Panc1 (cell line): ENCODE results near the gene N4BP2L1. TPM values are rescaled to one million over a fixed set of nuclear protein-coding genes. Genes with fewer than 3 reads are reported as not detected.

Experiments
- ATAC-seq: fragments of 200-7000 bp; cut with Tn5 transposase; 2 replicates; pipeline ENCODE4 v1.9.1; 2020; ENCODE audit warnings: mild to moderate bottlenecking, moderate library complexity
- BruUV-seq: library from RNA; stranded (reverse); fragments of 400-500 nt; replicated peaks from 2 replicates; lab custom pipeline; 2021; lab: Mats Ljungman, UMichigan
- CTCF ChIA-PET: fragments of 300-600 bp; sonication (Branson Sonifier 250); formaldehyde crosslinking; loops from one replicate; lab custom pipeline; 2022; ENCODE audit warnings: antibody characterized with exemption; lab: Charles Lee
- POLR2A ChIA-PET: fragments of 300-600 bp; sonication (Branson Sonifier 250); formaldehyde crosslinking; loops from one replicate; lab custom pipeline; 2022; ENCODE audit warnings: antibody characterized with exemption; lab: Charles Lee
- DNase-seq: peaks from one replicate; pipeline ENCODE4 v3.0.0-alpha.2; 2010; ENCODE audit warnings: low read depth, low spot score
- H3K27ac ChIP-seq: 2 replicates; pipeline ENCODE4 v1.5.1; 2011; ENCODE audit warnings: mild to moderate bottlenecking, low read length, inconsistent platforms
- H3K27me3 ChIP-seq: fragments of 200-500 bp; sonication (Bioruptor generic); 2 replicates; pipeline ENCODE4 v1.6.0; 2014; ENCODE audit warnings: low read length, inconsistent platforms; ENCODE audit not compliant: control insufficient read depth, insufficient read depth
- H3K36me3 ChIP-seq: fragments of 200-500 bp; sonication (Bioruptor generic); 2 replicates; pipeline ENCODE4 v1.5.1; 2014; ENCODE audit warnings: inconsistent platforms, mild to moderate bottlenecking, low read length, moderate library complexity; ENCODE audit not compliant: control insufficient read depth, insufficient read depth
- H3K4me1 ChIP-seq: 2 replicates; pipeline ENCODE4 v1.5.1; 2011; ENCODE audit warnings: inconsistent platforms, mild to moderate bottlenecking, low read length, moderate library complexity; ENCODE audit not compliant: control insufficient read depth, insufficient read depth
- H3K4me3 ChIP-seq, 2 experiments: 2 replicates each; pipeline ENCODE4 v1.5.1; 2011 to 2012; ENCODE audit warnings: low read depth in 2 of 2, low read length in 2 of 2, mild to moderate bottlenecking in 2 of 2, inconsistent platforms in 1 of 2, moderate library complexity in 1 of 2
- H3K9me3 ChIP-seq: fragments of 200-500 bp; sonication (Bioruptor generic); 2 replicates; pipeline ENCODE4 v1.5.1; 2014; ENCODE audit warnings: low read depth, mild to moderate bottlenecking, inconsistent platforms, low read length, moderate library complexity; ENCODE audit not compliant: control insufficient read depth, insufficient read depth
- POLR2AphosphoS5 ChIP-seq: IDR thresholded peaks from 2 replicates; pipeline ENCODE4 v1.6.1; 2012; ENCODE audit warnings: mild to moderate bottlenecking, low read depth, low read length, moderate library complexity
- SIN3A ChIP-seq: IDR thresholded peaks from 2 replicates; pipeline ENCODE4 v1.6.1; 2012; ENCODE audit warnings: low read depth, mild to moderate bottlenecking, low read length, moderate library complexity, borderline replicate concordance; ENCODE audit not compliant: insufficient read depth
- TCF7L2 ChIP-seq: IDR thresholded peaks from 2 replicates; pipeline ENCODE4 v1.6.1; 2011; ENCODE audit warnings: mild to moderate bottlenecking, low read depth, low read length, inconsistent platforms
- in situ Hi-C: cut with HindIII; loops from 2 replicates; pipeline ENCODE4 v1.10.0; 2016; ENCODE audit warnings: low sequenced_read_pairs, low pct_unique_long_range_greater_than_20kb
- intact Hi-C: fragments of 100-400 bp; cut with micrococcal nuclease; formaldehyde crosslinking; loops from one replicate; pipeline ENCODE4 v1.10.0; 2022; ENCODE audit not compliant: unreplicated experiment
- total RNA-seq: library from RNA; stranded (reverse); gene quantifications from one replicate; pipeline ENCODE4 v1.2.1, GENCODE V29; 2021; ENCODE audit not compliant: unreplicated experiment
- TF ChIP-seq, protein P1 (sequence below): fragments of 450-650 bp; IDR thresholded peaks from 2 replicates; pipeline ENCODE4 v1.5.1; 2017; ENCODE audit warnings: mild to moderate bottlenecking
- TF ChIP-seq, protein P2 (sequence below), 2 experiments: IDR thresholded peaks; 2 replicates each; pipeline ENCODE4 v1.6.1; 2011 to 2012; ENCODE audit warnings: low read depth in 2 of 2, control low read depth in 1 of 2, low read length in 1 of 2, mild to moderate bottlenecking in 1 of 2, moderate library complexity in 1 of 2; ENCODE audit not compliant: insufficient read depth in 1 of 2

N4BP2L1 gene
- total RNA-seq, 1 experiment from 2014 or later = 1.8 TPM

DNA sequence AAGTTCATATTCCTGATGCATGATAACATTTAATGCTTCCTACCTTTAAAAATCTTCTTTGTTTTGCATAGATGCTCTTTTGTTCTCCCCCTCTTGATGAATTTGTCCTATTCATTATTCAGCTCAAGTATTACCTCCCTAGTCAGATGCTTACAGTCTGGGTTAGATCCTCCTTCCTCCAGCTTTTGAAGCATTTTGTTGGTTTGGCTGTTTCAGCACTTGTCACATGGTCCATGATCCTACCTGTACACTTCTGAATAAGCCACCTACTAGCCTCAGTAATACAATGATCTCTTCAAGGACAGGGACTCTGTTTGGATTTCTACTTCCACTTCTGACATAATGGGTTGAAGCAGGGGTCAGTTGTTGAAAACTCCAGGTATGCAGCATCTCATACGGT, 37.4 kb downstream of the N4BP2L1 start:
- no peak for TF ChIP-seq TCF7L2
- TF ChIP-seq, protein P1, sequence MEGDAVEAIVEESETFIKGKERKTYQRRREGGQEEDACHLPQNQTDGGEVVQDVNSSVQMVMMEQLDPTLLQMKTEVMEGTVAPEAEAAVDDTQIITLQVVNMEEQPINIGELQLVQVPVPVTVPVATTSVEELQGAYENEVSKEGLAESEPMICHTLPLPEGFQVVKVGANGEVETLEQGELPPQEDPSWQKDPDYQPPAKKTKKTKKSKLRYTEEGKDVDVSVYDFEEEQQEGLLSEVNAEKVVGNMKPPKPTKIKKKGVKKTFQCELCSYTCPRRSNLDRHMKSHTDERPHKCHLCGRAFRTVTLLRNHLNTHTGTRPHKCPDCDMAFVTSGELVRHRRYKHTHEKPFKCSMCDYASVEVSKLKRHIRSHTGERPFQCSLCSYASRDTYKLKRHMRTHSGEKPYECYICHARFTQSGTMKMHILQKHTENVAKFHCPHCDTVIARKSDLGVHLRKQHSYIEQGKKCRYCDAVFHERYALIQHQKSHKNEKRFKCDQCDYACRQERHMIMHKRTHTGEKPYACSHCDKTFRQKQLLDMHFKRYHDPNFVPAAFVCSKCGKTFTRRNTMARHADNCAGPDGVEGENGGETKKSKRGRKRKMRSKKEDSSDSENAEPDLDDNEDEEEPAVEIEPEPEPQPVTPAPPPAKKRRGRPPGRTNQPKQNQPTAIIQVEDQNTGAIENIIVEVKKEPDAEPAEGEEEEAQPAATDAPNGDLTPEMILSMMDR = no peak
- TF ChIP-seq, protein P2, sequence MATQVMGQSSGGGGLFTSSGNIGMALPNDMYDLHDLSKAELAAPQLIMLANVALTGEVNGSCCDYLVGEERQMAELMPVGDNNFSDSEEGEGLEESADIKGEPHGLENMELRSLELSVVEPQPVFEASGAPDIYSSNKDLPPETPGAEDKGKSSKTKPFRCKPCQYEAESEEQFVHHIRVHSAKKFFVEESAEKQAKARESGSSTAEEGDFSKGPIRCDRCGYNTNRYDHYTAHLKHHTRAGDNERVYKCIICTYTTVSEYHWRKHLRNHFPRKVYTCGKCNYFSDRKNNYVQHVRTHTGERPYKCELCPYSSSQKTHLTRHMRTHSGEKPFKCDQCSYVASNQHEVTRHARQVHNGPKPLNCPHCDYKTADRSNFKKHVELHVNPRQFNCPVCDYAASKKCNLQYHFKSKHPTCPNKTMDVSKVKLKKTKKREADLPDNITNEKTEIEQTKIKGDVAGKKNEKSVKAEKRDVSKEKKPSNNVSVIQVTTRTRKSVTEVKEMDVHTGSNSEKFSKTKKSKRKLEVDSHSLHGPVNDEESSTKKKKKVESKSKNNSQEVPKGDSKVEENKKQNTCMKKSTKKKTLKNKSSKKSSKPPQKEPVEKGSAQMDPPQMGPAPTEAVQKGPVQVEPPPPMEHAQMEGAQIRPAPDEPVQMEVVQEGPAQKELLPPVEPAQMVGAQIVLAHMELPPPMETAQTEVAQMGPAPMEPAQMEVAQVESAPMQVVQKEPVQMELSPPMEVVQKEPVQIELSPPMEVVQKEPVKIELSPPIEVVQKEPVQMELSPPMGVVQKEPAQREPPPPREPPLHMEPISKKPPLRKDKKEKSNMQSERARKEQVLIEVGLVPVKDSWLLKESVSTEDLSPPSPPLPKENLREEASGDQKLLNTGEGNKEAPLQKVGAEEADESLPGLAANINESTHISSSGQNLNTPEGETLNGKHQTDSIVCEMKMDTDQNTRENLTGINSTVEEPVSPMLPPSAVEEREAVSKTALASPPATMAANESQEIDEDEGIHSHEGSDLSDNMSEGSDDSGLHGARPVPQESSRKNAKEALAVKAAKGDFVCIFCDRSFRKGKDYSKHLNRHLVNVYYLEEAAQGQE (IDR thresholded peaks at IDR 0.05; ENCODE audit: insufficient read depth in 1 of 2, low read depth in 2 of 2, low read length in 1 of 2) = no peak
- Histone ChIP-seq H3K27me3 (no peaks in the 10 kb centered on the region), H3K36me3 (peaks cover 3% of the 10 kb centered on the region; the same call in 1 of the 2 replicates), H3K9me3 (no peaks in the 10 kb centered on the region), H3K4me1 (no peaks in the 10 kb centered on the region), H3K4me3 (no peak overlapping the region), H3K27ac (no peak overlapping the region)
- no TSS peak for BruUV-seq
- in situ Hi-C loops (no loop called here), intact Hi-C loops (no loop called here)
- ATAC-seq = no peak
- CTCF ChIA-PET = no interaction called here
- POLR2A ChIA-PET = no interaction called here
- no peak for DNase-seq

DNA sequence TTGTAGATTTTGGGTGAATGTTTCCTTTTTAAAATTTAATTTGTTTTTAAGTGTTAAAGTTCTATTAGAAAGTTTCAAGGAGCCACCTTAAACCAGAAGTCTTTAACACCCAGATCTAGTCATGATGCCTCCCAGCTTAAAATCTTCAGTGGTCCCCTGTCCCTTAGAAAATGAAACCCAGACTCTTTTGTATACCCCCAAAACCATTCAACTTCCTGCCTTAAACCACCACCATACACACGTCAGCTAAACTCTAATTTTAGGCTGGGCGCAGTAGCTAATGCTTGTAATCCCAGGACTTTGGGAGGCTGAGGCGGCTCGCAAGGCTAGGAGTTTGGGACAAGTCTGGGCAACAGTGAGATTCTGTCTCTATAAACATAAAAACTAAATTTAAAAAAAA, 37.9 kb downstream of the N4BP2L1 start:
- CTCF ChIA-PET = no interaction called here
- no peaks in the 10 kb centered on the region for H3K27me3 ChIP-seq
- H3K9me3 ChIP-seq = no peaks in the 10 kb centered on the region
- no TSS peak for BruUV-seq
- DNase-seq (no peak), ATAC-seq (no peak)
- TF ChIP-seq TCF7L2 (no peak), SIN3A (no peak), POLR2AphosphoS5 (no peak)
- in situ Hi-C loops = no loop called here
- POLR2A ChIA-PET = no interaction called here
- H3K27ac ChIP-seq = no peak overlapping the region
- no peaks in the 10 kb centered on the region for H3K4me1 ChIP-seq
- intact Hi-C loops = no loop called here
- H3K4me3 ChIP-seq = no peak overlapping the region
- peaks cover 2% of the 10 kb centered on the region; the same call in 1 of the 2 replicates for H3K36me3 ChIP-seq

DNA sequence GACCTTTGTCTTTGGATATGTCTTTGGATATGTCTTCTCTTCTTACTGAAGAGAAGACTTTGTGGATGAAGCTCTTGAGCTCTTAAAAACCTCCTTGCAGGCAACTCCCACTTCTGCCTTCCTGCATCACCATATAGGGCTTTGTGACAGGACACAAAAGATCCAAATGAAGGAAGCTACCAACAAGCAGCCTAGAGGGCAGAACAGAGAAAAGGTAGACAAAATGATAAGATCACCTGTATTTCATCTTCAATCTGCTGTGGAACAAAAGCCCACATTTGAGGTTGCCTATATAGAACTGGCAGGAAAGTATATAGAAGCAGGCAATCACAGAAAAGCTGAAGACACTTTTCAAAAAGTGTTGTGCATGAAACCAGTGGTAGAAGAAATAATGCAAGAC, 42.5 kb downstream of the N4BP2L1 start:
- Histone ChIP-seq H3K27ac (no peak overlapping the region), H3K4me3 (no peak overlapping the region), H3K4me1 (no peaks in the 10 kb centered on the region), H3K36me3 (no peaks in the 10 kb centered on the region), H3K27me3 (no peaks in the 10 kb centered on the region), H3K9me3 (no peaks in the 10 kb centered on the region)
- intact Hi-C loops = no loop called here
- POLR2A ChIA-PET = no interaction called here
- in situ Hi-C loops = no loop called here
- TF ChIP-seq TCF7L2 = no peak
- TF ChIP-seq, protein P1 = no peak
- no peak for DNase-seq
- ATAC-seq = no peak
- CTCF ChIA-PET = no interaction called here
- no TSS peak for BruUV-seq
